Ovary (tissue), 9 donors: Measurements from ENCODE around the gene TAF15. TPM values are rescaled to one million over a fixed set of nuclear protein-coding genes. Genes with fewer than 3 reads are reported as not detected.

Source experiments
- DNase-seq, 5 donors: peaks; one replicate each; pipeline ENCODE4 v3.0.0-alpha.2; 2019 to 2020
- H3K27ac ChIP-seq, 2 donors: fragments of 200-600 bp; one replicate each; pipeline versions ENCODE4 v1.5.1 to v1.8.0; 2019 to 2022
- H3K27me3 ChIP-seq: fragments of 200-600 bp; one replicate; pipeline ENCODE4 v1.8.0; 2022
- H3K36me3 ChIP-seq: fragments of 200-600 bp; sonication (generic); one replicate; pipeline ENCODE4 v1.5.1; 2019
- H3K4me1 ChIP-seq: one replicate; pipeline ENCODE4 v1.8.1; 2013; ENCODE audit warnings: mild to moderate bottlenecking, moderate library complexity; ENCODE audit not compliant: insufficient read depth
- H3K4me3 ChIP-seq: fragments of 200-600 bp; sonication (generic); one replicate; pipeline ENCODE4 v1.5.1; 2017
- H3K9me3 ChIP-seq, 2 donors: fragments of 200-600 bp in 1 of 2; sonication (generic) in 1 of 2; one replicate each; pipeline versions ENCODE4 v1.5.1 to v1.8.1; 2013 to 2019; ENCODE audit warnings: mild to moderate bottlenecking in 1 of 2, moderate library complexity in 1 of 2
- CTCF ChIP-seq, 3 donors: fragments of 450-650 bp in 2 of 3; fragments of 200-600 bp in 1 of 3; IDR thresholded peaks; one replicate each; pipeline versions ENCODE4 v1.5.1 to v1.8.0; 2016 to 2022; ENCODE audit warnings: antibody characterized with exemption in 3 of 3, mild to moderate bottlenecking in 1 of 3
- EP300 ChIP-seq: sonication (generic); formaldehyde crosslinking; IDR thresholded peaks from one replicate; pipeline ENCODE4 v1.6.1; 2017; ENCODE audit warnings: antibody characterized with exemption
- POLR2A ChIP-seq: fragments of 450-650 bp; IDR thresholded peaks from one replicate; pipeline ENCODE4 v1.6.1; 2017; ENCODE audit warnings: antibody characterized with exemption, mild to moderate bottlenecking, moderate library complexity
- WGBS, 3 donors: extraction: QIAGEN DNeasy Blood & Tissue Kit in 1 of 3; methylation state at CpG; one replicate each; pipeline versions ENCODE4 v1.1.5 to v1.1.7; 2013 to 2017; 5-methylcytosine and 5-hydroxymethylcytosine counted together
- intact Hi-C, 4 donors: fragments of 100-400 bp; cut with DNase I; formaldehyde crosslinking; loops; one replicate each; pipeline versions ENCODE4 v1.11.0 to v1.15.1; 2022 to 2023
- polyA plus RNA-seq, 2 donors: library from polyadenylated mRNA; stranded (reverse); fragments of 200-250 nt in 1 of 2; fragments of 350-450 nt in 1 of 2; fragmentation: Illumina TruSeq in 1 of 2; extraction: RNeasy Lipid Tissue Mini Kit (QIAGEN cat#74804) in 1 of 2; gene quantifications; one replicate each; pipeline ENCODE4 v1.2.3, GENCODE V29; 2013 to 2014
- total RNA-seq, 7 donors: library from RNA; depleted of rRNA in 2 of 7; stranded (reverse); fragments of >200 nt in 2 of 7; fragmentation: NEBNext Ultra II Directional in 3 of 7; extraction: Animal tissue kit (Norgen Biotek cat#: 25700) in 3 of 7; gene quantifications; one replicate each; pipeline versions ENCODE4 v1.1.0 to v1.2.4, GENCODE V29; 2016 to 2023
- donor health status: DM: no; HTN: no; CAD: no; lungs with moderate emphysema.
- donor health status: DM: no; HTN: no; CAD: no.
- donor health status: Bipolar disorder and iron deficiency.
- donor health status: DM: yes; HTN: yes; CAD: no.
- donor health status: DM: no; HTN: no; CAD: no.
- donor health status: DM: yes; HTN: yes; CAD: no.

The TAF15 gene
- total and polyA plus RNA-seq, 9 donors = 30.2 to 223 (median 126) TPM

- intact Hi-C loops = no loop called here
- Histone ChIP-seq H3K4me3 (no peak overlapping the region), H3K27ac (no peak overlapping the region), H3K4me1 (peaks cover 2% of the 10 kb centered on the region), H3K36me3 (no peaks in the 10 kb centered on the region), H3K9me3 (no peaks in the 10 kb centered on the region), H3K27me3 (no peaks in the 10 kb centered on the region)
- DNase-seq = no peak
- TF ChIP-seq CTCF (IDR thresholded peaks at IDR 0.05) = no peak
- TF ChIP-seq EP300 = no peak
- no peak for TF ChIP-seq POLR2A
- 50 to 66% (median 63%) methylated on average over 3 of the region's 3 CpGs for WGBS, 3 donors
Measured at GRCh38 chr17:35780950-35781349, 28.3 kb upstream of the TAF15 start.

- Histone ChIP-seq H3K4me3 (no peak overlapping the region), H3K4me1 (peaks cover 2% of the 10 kb centered on the region), H3K36me3 (no peaks in the 10 kb centered on the region), H3K9me3 (no peaks in the 10 kb centered on the region), H3K27ac (no peak overlapping the region), H3K27me3 (no peaks in the 10 kb centered on the region)
- intact Hi-C loops = no loop called here
- WGBS, 3 donors = 61 to 70% (median 67%) methylated on average over 2 of the region's 2 CpGs
- TF ChIP-seq EP300 (no peak), CTCF (IDR thresholded peaks at IDR 0.05) (no peak), POLR2A (no peak)
- no peak for DNase-seq
Measured at GRCh38 chr17:35784895-35785294, 24.4 kb upstream of the TAF15 start.

- DNase-seq = no peak
- Histone ChIP-seq H3K27me3 (no peaks in the 10 kb centered on the region), H3K4me1 (peaks cover 2% of the 10 kb centered on the region), H3K9me3 (peaks cover 0 to 2% of the 10 kb centered on the region in 2 donors), H3K36me3 (no peaks in the 10 kb centered on the region), H3K4me3 (no peak overlapping the region), H3K27ac (no peak overlapping the region)
- 21 to 28% (median 22%) methylated on average over 3 of the region's 3 CpGs for WGBS, 3 donors
- no peak for TF ChIP-seq POLR2A
- no peak for TF ChIP-seq CTCF (IDR thresholded peaks at IDR 0.05)
- no peak for TF ChIP-seq EP300
- intact Hi-C loops = no loop called here
Measured at GRCh38 chr17:35786941-35787432, 22.3 kb upstream of the TAF15 start.

DNA sequence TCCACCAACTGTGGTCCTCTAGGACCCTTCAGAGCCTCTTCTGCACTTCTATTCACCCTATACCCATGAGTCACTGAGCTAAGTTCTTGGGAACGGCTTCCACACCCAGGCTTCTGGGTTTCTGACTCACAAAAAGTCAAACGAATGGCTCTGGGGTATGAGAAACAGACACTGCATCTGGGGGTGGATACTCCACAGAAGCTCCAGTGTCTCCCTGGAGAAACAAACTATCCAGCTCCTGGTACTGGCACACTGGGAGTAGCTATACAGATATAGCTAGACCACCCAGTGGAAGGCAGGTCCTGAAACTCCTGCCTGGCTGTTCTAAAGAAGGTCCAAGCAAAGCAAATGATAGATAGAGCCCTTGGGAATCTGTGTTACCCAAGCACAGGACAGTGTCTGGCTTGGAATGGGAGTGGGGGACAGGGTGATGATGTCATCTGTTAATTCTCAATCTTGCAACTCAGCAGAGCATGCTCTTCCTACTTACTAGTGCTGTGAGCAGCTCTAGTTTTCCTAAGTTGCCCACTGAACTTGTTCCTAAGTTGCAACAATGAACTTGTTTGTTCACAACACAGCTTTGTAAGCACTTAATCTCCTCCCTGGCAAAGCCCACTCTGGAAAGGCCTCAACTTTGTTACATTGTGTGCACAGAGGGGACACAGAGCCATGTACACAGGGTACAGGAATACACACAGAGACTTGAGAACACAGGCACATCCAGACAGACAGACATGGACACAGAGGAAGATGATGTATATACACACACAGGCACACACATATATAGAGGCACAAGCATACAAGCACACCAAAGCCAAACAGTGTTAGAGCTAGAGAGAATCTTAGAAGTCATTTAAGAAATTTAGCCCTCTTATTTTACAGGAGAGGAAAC, 20.6 kb upstream of the TAF15 start:
- WGBS, 3 donors = 15 to 36% (median 19%) methylated on average over 2 of the region's 2 CpGs
- H3K4me3 ChIP-seq = no peak overlapping the region
- no peaks in the 10 kb centered on the region for H3K27me3 ChIP-seq
- intact Hi-C loops = no loop called here
- peaks cover 0 to 6% of the 10 kb centered on the region in 2 donors for H3K9me3 ChIP-seq
- H3K4me1 ChIP-seq = peaks cover 2% of the 10 kb centered on the region
- H3K27ac ChIP-seq = no peak overlapping the region
- H3K36me3 ChIP-seq = no peaks in the 10 kb centered on the region
- no peak for TF ChIP-seq POLR2A
- no peak for TF ChIP-seq EP300
- no peak for TF ChIP-seq CTCF (IDR thresholded peaks at IDR 0.05)
- no peak for DNase-seq
